GM18873 (cell line): ENCODE measurements around the gene ADCK2.
A peak's percentile ranks its signal among the peaks of the same experiment; 100 is the strongest.
"Not testable (repeated sequence)": the region's sequence is repeated elsewhere in the genome, so short reads cannot be mapped to it uniquely, and the experiment has no call there.

Source experiments
- ATAC-seq: cut with Tn5 transposase; IDR thresholded peaks from one replicate; pipeline ENCODE4 v1.9.1; 2021; ENCODE audit warnings: mild to moderate bottlenecking, moderate library complexity, moderate number of reproducible peaks; ENCODE audit not compliant: unreplicated experiment, low FRiP score

ADCK2 gene

DNA sequence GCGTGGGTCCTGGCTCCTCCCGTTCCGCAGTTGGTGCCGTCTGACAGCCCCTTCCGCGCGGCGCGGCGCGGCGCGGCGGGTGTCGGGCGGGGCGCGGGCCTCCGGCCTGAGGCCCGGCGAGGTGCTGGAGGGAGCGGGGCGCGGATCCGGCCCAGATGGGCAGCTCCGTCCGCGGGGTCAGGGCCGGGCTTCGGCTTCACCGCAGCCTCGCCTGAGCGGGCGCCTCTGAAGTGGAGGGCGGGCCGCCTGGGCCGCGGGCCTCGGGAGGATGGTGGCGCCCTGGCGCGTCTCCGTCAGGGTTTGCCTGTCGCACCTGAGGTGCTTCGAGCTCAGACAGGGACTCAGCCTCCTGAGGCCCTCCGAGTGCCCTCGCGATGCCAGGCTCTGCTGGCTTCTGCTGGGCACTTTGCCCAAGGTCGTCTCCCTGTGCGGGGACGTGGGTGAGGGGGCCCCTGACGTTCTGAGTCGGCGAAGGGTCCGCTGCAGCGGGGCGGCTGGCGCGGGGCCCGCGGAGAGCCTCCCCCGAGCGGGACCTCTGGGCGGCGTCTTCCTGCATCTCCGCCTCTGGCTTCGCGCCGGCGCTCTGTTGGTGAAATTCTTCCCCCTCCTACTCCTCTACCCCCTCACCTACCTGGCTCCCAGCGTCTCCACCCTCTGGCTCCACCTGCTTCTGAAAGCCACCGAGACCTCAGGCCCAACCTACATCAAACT lies 473 bp downstream of the ADCK2 start:
- ATAC-seq = peak; percentile 51

DNA sequence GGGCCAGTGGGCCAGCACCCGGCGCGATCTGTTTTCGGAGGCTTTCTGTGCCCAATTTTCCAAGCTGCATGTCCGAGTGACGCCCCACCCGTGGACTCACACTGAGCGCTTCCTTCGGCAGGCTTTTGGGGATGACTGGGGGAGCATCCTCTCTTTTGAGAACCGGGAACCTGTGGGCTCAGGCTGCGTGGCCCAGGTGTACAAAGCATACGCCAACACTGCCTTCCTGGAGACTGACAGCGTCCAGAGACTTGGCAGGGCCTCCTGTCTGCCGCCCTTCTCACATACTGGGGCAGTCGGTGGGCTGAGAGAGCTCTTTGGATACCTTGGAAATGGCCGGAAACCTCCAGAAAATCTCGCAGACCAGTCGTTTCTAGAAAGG lies 1.0 kb downstream of the ADCK2 start:
- no peak for ATAC-seq

DNA sequence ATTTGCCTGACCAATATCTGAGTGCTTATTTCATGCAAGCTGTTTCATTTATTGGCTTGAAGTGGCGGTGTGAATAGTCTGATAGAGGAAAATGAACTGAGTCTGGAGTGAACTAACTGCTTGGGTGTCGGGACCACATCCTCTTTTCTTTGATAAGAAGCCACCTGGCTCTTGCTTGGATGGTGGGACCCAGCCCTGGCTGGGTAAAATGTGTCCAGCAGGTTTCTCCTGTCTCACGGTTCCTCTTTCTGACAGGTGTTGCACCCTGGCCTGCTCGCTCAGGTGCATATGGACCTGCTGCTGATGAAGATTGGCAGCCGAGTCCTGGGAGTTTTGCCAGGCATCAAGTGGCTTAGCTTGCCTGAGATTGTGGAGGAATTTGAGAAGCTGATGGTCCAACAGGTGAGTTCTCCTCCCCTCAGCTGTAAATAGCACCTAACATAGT lies 1.6 kb downstream of the ADCK2 start:
- ATAC-seq = no peak

DNA sequence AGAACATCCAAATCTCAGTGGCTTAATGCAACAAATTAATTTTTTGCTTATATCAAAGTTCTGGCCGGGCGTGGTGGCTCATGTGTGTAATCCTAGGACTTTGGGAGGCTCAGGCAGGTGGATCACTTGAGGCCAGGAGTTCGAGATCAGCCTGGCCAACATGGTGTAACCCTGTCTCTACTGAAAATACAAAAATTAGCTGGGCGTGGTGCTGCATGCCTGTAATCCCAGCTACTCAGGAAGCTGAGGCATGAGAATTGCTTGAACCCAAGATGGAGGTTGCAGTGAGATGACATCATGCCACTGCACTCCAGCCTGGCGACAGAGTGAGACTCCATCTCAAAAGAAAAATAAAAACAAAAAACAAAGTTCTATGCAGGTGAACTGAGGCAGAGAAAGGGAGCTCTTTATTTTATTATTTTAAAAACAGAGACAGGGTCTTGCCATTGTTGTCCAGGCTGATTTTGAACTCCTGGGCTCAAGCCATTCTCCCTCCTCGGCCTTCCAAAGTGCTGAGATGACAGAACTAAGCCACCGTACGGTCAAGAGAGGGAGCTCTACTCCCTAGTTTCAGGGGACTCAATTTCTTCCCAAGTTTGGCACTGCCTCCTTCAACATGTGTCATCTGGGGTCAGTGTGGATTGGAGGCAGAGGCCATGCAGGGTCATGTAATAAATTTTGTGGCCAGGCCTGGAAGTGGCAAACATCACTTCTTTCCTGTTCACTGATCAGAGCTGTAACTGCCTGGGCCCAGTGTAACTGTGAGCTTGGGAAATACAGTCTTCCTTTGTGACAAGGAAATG lies 2.4 kb downstream of the ADCK2 start:
- no peak for ATAC-seq

DNA sequence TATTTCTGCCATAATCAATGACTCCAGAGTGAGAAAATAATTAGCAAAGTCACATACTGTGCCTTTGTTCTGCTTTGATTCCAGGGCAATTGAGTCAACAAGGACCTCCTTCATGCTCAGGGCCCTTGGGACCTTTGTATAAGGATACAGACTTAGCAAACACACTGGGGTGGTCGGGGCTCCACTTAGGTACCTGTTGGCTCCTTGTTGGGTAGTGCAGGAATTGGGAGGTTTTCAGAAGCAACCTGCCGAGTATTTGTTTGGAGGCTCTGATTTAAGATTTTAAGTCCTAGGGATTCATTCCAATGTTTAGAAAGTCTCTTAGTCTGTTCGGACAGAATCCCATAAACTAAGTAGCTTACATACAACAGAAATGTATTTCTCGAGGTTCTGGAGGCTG lies 3.0 kb downstream of the ADCK2 start:
- no peak for ATAC-seq

DNA sequence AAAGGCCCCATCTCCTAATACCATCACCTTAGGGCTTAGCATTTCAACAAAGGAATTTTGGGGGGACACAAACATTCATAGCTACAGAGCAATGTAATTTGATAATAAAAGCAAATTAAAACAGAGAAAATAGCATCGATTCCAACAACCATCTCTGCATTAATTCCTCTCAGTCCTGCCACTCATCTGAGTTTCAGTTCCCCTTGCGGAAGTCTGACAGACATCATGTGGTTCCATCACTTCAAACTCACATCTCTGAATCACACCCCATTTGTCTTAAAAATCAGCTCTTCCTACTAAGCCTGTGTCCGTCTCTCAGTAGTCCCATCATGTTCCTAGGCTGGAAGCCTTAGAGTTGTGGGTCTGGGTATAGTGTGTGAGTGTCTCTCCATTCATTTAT lies 3.6 kb downstream of the ADCK2 start:
- no peak for ATAC-seq

DNA sequence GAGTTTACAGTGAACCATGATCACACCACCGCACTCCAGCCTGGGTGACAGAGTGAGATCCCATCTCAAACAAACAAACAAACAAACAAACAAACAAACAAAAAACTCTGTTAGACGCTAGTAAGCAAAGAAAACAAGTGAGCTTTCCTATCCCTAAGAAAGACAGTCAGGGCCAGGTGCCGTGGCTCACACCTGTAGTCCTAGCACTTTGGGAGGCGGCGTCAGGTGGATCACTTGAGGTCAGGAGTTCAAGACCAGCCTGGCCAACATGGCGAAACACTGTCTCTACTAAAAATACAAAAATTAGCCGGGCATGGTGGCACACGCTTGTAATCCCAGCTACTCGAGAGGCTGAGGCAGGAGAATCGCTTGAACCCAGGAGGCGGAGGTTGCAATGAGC lies 4.2 kb downstream of the ADCK2 start:
- ATAC-seq = not testable (repeated sequence)

DNA sequence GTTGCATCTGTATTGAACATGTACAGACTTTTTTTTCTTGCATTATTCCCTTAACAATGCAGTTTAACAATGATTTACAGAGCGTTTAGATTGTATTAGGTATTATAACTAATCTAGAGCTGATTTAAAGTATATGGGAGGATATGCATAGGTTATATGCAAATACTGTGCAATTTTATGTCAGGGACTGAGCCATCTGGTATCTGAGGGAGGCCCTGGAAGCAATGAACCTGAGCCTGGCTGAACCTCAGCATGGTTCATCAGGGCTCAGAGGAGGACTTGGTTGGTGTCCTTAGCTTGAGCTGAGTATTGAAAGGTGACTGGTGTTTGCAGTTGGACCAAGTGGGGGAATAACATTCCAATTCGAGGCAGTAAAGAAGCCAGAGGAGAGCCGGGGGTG lies 4.8 kb downstream of the ADCK2 start:
- ATAC-seq = no peak

DNA sequence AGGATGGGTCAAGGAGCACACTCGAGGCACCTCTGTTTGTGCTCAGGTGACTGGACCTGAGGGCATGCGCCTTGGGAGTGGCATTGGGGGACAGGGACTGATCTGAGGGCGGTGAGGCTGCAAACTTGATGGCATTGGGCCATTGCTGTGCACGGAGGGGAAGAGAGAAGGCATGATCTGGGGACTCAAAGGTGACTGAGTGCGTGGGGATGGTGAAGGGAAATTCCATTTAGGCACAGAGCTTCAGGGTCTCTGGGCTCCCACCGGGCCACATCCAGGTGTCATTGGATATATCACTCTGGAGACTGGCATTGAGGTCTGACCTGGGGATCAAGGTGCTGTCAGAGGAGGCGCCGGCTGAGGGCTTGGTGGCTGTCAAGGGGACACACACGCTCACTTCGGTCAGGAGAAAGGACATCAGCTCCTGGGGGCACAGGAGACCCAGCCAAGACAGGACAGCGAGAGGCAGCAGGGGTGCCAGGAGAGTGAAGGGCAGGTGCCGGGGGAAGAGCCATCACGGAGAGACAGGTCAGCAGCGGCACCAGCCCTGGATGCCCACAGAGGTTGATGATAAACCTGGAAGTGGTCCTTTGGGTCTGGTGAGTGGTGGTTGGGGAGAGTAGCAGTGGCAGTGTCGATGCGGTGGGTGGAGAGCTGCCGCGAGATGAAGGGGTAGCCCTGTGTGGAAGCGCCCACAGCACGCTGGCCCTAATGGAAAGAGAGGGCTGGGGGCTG lies 5.5 kb downstream of the ADCK2 start:
- no peak for ATAC-seq

DNA sequence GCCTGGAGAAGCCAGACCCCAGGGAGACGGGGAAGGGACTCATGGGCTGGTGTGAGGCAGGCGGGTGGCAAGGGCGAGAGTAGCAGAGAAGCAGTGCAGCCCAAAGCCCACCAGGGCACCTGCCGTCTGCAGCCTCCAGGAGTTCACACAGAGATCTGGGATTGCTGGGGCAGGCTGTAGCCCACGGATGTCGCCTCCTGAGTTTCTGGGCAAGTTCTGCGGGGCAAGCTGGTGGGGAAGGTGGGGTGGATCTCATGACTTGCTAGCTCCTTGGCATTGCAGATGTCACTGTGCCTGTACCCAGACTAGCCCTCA lies 6.0 kb downstream of the ADCK2 start:
- no peak for ATAC-seq

DNA sequence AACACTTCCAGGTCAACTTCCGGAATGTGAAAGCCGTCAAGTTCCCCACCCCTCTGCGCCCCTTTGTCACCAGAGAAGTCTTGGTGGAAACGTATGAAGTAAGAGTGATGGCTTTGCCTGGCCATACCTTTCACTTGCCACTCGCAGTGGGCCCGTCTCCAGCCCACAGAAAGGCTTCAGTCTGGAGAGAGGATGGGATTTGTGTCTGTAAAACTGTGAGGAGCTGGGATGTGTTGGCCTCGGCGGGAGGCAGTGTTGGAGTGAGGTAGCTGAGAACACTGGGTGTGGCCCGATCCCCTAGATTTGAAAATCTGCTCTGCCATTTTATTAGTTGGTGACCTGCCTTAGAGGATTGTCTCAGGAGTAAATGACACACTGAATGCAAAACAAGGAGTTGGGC lies 6.4 kb downstream of the ADCK2 start:
- ATAC-seq = no peak

DNA sequence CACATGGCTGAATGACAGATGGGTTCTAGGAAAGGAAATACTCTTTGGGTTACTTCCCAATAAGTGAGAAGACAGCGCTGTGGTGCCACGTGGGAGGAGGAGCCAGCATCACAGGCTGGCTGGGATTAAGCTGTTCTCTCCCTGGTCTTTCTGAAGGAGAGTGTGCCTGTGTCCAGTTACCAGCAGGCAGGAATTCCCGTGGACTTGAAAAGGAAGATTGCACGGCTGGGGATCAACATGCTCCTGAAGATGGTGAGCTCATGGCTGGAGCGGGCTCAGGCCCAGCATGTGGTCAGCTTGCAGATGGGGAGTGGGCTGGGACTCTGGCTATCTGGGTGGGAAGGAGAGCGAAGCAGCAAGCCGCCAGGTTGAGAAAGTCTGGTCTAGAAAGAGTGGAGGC lies 8.1 kb downstream of the ADCK2 start:
- no peak for ATAC-seq

DNA sequence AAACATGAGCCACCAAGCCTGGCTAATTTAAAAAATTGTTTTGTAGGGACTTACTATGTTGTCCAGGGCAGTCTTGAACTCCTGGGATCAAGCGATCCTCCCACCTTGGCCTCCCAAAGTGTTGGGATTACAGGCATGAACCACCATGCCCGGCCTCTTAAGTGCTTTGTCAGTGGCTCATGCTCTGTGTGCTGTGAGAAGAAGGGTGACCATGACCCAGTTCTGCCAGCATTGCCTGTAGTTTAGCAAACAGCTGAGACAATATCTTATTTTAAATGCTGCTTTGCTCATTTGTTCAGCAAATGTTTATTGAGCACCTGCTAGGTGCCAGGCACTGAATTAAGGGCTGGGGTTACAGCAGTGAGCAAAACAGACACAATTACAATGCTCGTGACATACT lies 9.0 kb downstream of the ADCK2 start:
- ATAC-seq = no peak

DNA sequence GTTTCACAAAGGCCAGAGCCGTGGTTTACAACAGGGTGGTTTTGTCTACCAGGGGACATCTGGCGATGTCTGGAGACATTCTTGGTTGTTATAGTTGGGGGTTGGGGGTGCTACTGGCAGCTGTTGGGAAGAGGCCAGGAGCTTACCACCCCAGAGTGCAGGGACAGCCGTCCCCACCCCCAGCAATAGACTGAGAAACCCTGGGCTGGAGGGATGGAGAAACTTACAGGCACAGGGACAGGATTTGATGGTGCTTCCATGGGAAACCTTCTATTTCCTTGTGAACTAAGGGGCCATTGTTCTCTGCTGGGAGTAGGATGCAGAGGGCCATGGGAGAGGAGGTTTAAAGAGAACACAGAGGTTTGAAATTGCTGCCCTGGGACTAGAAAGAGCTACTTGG lies 10.9 kb downstream of the ADCK2 start:
- no peak for ATAC-seq

DNA sequence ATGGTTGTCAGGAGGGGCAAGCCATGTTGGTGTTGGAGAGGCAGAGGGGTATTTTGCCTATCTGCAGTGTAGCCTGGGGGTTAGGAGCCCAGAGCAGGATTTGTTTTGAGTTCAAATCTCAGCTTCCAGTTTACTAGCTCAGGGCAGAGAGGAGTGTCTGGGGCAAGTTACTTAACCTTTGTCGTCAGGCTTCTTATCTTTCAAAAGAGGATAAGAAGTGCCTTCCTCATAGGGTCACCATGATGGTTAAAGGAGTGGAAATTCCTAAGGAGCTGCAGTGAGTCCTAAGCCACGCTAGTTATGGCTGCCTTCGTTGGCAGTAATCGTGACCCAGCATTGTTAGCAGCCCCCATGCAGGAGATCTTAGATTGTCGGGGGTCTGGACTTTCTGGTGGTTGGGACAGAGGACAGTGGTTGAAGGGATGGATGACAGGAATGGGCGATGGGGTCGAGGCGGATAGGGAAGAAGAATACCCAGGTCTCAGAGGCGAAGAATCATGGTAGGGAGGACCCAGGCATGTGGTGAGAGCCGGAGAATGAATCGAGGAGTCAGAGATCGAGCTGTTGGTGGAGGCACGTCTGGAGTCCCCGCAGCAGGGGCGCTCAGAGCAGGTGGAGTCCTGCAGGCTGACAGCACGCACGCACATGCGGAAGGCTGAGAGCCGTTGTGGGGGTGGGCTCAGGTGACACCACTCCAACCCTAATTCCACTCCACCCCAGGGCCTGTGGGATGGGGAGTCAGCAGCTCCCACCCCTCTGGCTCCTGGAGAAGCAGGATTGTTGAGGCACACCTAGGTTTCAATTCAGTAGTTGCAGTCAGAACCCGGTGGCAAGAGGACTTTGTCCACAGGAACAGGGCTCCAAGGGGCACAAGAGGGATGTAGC lies 11.6 kb downstream of the ADCK2 start:
- ATAC-seq = no peak

DNA sequence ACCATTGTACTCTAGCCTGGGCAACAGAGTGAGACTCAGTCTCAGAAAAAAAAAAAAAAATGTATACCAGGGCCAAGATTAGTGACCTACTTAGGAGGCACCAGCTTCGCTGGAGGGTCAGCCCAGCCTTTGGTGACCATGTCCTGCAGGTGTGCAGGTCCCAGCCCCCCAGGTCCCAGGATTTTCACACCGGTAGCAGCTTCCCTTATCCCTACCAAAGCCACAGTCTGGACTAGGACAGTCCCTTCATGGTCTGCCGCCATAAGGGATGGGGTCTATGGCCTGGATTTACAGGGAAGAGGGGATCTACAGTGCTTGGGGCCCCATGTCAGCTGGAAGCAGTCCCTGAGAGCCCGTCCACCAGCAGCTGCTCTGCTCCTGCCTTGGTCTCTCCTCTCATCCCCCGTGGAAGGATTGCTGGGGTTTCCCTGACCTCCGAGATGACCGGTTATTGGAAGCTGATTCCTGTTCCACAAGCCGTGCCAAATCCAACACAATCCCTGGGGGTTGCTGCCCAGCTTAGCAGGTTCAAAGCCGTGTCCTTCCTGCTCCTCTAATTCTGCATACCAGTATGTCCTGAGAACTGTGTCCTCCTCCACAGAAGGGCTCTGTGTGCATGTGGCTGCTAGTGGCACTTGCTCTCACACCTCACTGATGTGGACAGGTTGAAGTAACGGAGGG lies 12.8 kb downstream of the ADCK2 start:
- no peak for ATAC-seq

DNA sequence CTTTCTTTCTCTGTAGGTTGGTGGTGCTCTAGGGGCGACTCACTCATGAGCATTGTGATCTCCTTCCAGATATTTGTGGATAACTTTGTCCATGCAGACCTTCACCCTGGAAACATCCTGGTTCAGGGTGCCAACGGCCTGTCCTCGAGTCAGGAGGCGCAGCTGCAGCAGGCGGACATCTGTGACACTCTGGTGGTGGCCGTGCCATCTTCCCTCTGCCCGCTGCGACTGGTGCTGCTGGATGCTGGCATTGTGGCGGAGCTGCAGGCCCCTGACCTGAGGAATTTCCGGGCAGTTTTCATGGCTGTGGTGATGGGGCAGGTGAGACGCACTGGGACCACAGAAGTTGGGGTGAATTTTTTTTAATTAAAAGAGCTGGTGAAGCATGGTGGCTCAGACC lies 14.2 kb downstream of the ADCK2 start:
- ATAC-seq = no peak

DNA sequence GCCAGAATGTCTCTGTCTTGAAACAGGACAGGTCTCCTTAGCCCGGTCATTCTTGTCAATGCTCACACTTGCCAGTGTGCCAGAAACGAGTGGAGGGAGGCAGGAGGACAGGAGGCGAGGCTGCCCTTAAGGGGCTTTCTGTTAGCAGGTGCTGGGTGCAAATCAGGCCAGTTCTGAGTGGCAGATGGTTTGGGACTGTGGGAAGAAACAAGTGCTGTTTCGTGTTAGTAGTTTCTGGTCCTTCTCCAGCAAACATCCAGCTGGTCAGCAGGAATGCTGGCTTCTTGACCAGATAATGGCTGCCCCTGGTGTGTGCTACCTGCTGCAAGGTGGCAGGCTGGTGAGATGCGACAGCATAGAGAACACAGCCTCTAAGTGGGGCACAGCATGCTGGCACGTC lies 15.6 kb downstream of the ADCK2 start:
- ATAC-seq = no peak

DNA sequence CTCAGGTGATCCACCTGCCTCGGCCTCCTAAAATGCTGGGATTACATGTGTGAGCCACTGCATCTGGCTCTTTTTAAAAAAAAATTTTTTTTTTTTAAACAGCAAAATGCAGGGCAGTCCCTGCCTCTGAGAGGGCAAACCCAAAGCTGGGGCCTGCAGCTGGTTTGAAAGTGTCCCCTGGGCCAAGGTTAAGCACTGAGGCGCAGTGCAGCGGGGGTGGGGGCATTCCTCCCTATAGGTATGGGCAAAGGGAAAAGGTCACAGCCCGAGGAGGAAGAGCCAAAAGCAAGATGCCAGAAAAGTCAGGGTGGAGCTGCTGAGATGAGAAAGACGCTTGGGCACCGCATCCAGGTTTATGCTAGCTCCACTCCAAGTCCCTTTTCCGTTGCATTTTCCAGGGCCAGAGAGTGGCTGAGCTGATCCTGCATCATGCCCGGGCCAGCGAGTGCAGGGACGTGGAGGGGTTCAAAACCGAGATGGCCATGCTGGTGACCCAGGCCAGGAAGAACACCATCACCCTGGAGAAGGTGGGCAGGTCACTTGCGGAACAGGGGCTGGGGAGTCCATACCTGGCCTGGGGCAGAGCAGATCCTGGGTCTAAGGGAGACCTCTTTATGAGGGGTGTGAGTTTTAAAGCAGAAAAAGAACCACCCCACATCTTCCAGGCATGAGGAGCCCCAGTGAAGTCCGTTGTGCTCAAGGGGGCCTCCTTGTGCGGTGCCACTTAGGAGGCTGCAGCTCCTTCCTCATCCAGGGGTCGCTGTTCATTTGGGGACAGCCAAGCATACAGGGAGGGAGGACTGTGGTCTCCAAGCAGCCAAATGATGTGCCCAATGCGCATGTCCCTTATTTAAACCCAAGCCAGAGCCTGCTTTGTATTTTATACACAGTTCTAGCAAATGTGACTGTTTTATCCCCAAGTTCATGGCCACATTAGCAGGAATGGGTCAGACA lies 16.7 kb downstream of the ADCK2 start:
- ATAC-seq = no peak
